GM11168 (cell line): Measurements from ENCODE around the gene MEGF9.
"Not testable (repeated sequence)": the region's sequence is repeated elsewhere in the genome, so short reads cannot be mapped to it uniquely, and the experiment has no call there.

Experiments used
- in situ Hi-C: fragments of 300-500 bp; cut with MboI; formaldehyde crosslinking; loops from one replicate; pipeline ENCODE4 v1.12.0; 2022; ENCODE audit warnings: low sequenced_read_pairs; ENCODE audit not compliant: unreplicated experiment

The MEGF9 gene

GRCh38 chr9:120714088-120714845 is at the start of gene MEGF9:
Gene MEGF9, minus strand, starts transcription at chr9:120714470. Its CDS starts 112 bp downstream, at chr9:120714358.
- in situ Hi-C loops, result no loop called here

GRCh38 chr9:120761006-120761405 is 46.7 kb upstream of the MEGF9 start:
- in situ Hi-C loops, result no loop called here

GRCh38 chr9:120759755-120760400 is 45.6 kb upstream of the MEGF9 start:
- in situ Hi-C loops, result no loop called here

GRCh38 chr9:120758544-120758943 is 44.3 kb upstream of the MEGF9 start:
- in situ Hi-C loops, result no loop called here

- in situ Hi-C loops, result no loop called here
Measured at GRCh38 chr9:120757026-120757913, 43.0 kb upstream of the MEGF9 start.

- in situ Hi-C loops, result no loop called here
Measured at GRCh38 chr9:120756531-120756930, 42.3 kb upstream of the MEGF9 start.

GRCh38 chr9:120755810-120756434 is 41.7 kb upstream of the MEGF9 start:
- in situ Hi-C loops, result no loop called here

GRCh38 chr9:120755044-120755443 is 40.8 kb upstream of the MEGF9 start:
- in situ Hi-C loops, result no loop called here

GRCh38 chr9:120750421-120750820 is 36.2 kb upstream of the MEGF9 start:
- in situ Hi-C loops, result loop anchor here (5.0 kb wide), 1 partner anchor 312 kb away; no protein-coding TSS in a partner anchor

- in situ Hi-C loops, result not testable (repeated sequence)
Measured at GRCh38 chr9:120746366-120746765, 32.1 kb upstream of the MEGF9 start.

- in situ Hi-C loops, result no loop called here
Measured at GRCh38 chr9:120745278-120745677, 31.0 kb upstream of the MEGF9 start.

- in situ Hi-C loops, result no loop called here
Measured at GRCh38 chr9:120742951-120743416, 28.7 kb upstream of the MEGF9 start.

- in situ Hi-C loops, result no loop called here
Measured at GRCh38 chr9:120741701-120742100, 27.4 kb upstream of the MEGF9 start.

GRCh38 chr9:120741191-120741590 is 26.9 kb upstream of the MEGF9 start:
- in situ Hi-C loops, result no loop called here

GRCh38 chr9:120740132-120740531 is 25.9 kb upstream of the MEGF9 start:
- in situ Hi-C loops, result no loop called here

GRCh38 chr9:120737416-120738165 is 23.3 kb upstream of the MEGF9 start:
- in situ Hi-C loops, result no loop called here

GRCh38 chr9:120736881-120737280 is 22.6 kb upstream of the MEGF9 start:
- in situ Hi-C loops, result no loop called here

- in situ Hi-C loops, result no loop called here
Measured at GRCh38 chr9:120735415-120736126, 21.3 kb upstream of the MEGF9 start.
